GM12891 (cell line): ENCODE measurements around the gene AGAP5.
"Not testable (repeated sequence)": the region's sequence is repeated elsewhere in the genome, so short reads cannot be mapped to it uniquely, and the experiment has no call there.

ENCODE experiments used
- POLR2AphosphoS5 ChIP-seq: IDR thresholded peaks from 2 replicates; pipeline ENCODE4 v1.6.1; 2011; ENCODE audit warnings: low read depth, low read length, control low read depth
- TAF1 ChIP-seq: IDR thresholded peaks from 2 replicates; pipeline ENCODE4 v1.6.1; 2011; ENCODE audit warnings: low read depth, low read length, control low read depth

GRCh38 chr10:73698819-73699218 lies 910 bp upstream of the AGAP5 start:
- TF ChIP-seq POLR2AphosphoS5, TAF1: not testable (repeated sequence)
